Posterior vena cava (tissue), 2 donors: Measurements from ENCODE around the gene FBXL15. TPM values are rescaled to one million over a fixed set of nuclear protein-coding genes. Genes with fewer than 3 reads are reported as not detected.

Experiments
- DNase-seq: peaks from one replicate; pipeline ENCODE4 v3.0.0-alpha.2; 2020; ENCODE audit warnings: low spot score
- intact Hi-C, 2 donors: fragments of 100-400 bp; cut with DNase I; formaldehyde crosslinking; loops; one replicate each; pipeline versions ENCODE4 v1.14.1 to v1.14.2; 2022 to 2023
- total RNA-seq, 2 donors: library from RNA; stranded (reverse); fragmentation: NEBNext Ultra II Directional; extraction: Animal tissue kit (Norgen Biotek cat#: 25700); gene quantifications; one replicate each; pipeline ENCODE4 v1.2.1, GENCODE V29; 2021
- donor health status: DM: yes; HTN: yes; CAD: no.
- donor health status: DM: yes; HTN: yes; CAD: no.

Gene FBXL15
- total RNA-seq, 2 donors from 2014 or later = 10.8 to 12.4 TPM

DNA sequence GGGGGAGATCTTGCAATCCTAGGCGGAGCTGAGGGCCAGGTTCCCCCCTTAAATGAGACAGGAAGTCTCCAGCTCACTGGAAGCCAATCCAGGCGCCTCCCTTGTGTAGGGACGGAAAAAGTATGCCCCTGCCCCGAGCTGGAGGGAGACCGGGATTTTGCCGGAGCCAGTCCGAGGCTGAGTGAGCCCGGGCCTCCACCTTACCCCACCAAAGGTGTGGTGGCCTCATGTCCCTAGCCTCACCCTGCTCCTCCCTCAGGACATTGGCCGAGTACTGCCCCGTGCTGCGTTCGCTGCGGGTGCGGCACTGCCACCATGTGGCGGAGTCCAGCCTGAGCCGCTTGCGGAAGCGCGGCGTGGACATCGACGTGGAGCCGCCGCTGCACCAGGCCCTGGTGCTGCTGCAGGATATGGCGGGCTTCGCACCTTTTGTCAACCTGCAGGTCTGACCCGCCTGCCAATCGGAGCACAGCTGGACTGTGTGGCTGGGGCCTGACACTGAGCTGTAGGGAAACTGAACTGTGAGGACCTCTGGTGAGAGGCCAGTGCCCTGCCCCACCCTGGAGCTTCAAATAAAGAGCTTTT lies 2.0 kb downstream of the FBXL15 start:
- intact Hi-C loops = loop anchor here in 1 of 2 donors (2.0 kb wide), 1 partner anchor 32 kb away; no protein-coding TSS in a partner anchor
- peak; percentile 94 for DNase-seq

DNA sequence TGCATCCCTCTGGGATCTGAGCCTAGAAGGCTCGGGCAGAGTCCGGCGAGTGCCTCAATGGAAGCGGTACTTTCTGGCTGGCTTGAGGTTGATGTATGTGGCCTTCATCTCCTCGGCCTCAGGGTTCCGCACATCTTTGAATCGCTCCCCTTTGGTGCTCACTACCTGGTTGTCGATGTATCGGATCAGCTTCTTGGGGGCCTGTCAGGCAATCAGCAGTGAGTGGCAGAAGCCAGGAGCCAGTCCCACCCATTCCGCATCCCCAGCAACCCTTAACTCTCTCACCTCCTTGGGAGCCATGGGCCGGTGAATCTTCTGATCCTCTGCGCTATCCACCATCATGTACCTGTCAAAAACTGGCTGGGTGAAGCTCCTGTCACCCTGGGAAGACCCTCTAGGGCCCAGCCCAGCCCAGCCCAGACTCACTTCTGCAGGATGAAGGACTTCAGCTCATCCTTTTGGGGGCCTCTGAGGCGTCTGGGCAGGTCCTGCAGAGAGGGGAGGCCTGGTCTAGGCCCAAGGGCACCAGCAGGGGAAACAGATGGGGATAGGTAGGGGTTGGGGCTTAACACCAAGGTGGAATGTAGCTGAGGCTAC lies 2.8 kb downstream of the FBXL15 start:
- DNase-seq = no peak
- intact Hi-C loops = loop anchor here in 1 of 2 donors (2.0 kb wide), 1 partner anchor 31 kb away; no protein-coding TSS in a partner anchor

DNA sequence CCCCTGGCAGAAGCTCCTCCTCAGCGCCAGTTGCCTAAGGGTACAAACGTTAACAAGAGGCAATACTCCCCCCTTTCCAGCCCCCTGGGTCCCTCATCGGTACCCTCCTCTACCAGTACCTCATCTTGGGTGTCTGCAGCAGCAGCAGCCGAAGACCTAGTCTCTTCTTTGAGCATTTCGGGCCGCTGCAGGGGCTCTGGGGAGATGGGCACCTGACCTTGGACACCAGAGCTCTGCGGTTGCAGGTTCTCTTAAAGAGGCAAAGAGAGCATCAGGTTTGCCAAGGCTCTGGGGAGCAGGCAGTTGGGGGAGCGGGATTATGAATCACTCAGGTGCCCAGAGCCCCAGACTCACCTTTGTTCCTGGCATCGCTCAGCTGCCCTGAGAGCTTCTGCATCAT lies 3.5 kb downstream of the FBXL15 start:
- intact Hi-C loops = no loop called here

DNA sequence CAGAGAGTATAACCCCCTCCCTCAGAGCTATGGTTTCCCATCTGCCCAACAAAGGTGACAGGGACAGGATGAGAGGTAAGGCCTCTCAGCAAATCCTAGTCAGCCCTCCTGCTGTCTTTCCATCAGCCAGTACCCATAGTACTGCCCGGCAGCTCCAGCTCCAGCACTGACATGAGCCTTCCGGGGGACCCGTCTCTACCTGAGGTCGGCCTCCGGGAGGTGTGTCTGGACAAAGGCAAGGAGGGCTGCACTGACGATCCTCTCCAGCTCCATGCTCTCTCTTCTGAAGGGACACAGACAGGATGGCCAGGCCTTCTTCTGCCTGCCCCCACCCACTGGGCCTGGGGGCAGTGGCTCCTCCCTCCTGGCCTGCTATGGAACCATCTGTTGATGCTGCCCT lies 4.3 kb downstream of the FBXL15 start:
- intact Hi-C loops = no loop called here
- DNase-seq = no peak

More for the DNA sequence above, 3.5 kb downstream of the FBXL15 start:
- DNase-seq = no peak

DNA sequence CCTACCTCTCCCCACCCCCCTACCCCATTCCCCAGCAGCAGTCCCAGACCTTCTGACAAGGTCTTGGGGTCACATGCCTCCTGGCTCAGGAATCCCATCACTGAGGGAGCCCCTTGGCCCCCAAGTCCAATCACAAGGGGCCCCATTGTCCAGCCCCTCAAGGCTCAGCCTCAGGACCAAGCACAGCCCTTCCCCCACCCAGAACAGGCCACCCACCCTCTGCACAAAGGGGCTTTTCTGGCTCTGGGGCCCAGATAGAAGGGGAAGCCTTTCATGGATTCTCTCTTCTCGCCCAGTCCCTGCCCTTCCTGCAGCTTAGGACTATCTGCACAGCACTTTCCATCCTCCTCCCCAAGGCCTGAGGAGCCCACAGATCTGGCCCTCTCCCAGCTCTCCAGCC lies 4.8 kb downstream of the FBXL15 start:
- no peak for DNase-seq
- intact Hi-C loops = no loop called here

DNA sequence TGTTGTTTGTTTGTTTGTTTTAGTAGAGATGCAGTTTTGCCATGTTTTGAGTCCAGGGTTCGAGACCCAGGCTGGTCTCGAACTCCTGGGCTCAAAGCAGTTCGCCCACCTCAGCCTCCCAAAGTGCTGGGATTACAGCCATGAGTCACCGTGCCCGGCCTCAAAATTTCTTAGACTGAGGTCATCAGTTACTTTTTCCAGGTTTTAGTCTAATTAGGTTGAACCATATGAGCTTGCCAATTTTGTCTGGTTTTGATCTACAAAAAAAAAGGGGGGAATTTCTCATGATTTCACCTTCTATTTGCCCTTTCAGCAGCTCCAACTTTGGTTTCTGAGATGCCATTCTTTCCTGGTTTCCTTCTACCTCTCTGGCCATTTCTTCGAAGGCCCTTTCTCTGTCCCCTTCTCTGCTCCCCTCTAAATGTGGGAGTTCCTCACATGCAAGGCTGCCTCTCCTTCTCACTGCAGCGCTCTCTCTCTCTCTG lies 6.2 kb downstream of the FBXL15 start:
- DNase-seq = no peak
- intact Hi-C loops = no loop called here

DNA sequence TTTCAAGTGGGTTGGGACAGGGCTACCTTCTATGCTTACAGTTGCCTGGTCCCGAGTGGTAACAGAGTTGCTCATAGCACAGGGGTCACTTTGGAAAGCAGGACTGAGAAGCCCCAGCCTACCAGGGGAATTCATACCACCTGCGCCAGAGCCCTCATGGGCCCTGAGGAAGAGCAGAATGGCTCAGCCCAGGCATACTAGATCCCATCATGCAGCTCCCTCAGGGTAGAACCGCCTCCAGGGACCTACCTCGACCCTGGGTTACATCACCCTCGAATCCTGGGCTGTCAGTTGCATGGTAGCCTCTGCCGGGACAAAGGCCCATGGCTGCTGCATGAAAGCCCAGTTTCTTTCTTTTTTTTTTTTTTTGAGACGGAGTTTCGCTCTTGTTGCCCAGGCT lies 8.8 kb downstream of the FBXL15 start:
- intact Hi-C loops = no loop called here
- no peak for DNase-seq

DNA sequence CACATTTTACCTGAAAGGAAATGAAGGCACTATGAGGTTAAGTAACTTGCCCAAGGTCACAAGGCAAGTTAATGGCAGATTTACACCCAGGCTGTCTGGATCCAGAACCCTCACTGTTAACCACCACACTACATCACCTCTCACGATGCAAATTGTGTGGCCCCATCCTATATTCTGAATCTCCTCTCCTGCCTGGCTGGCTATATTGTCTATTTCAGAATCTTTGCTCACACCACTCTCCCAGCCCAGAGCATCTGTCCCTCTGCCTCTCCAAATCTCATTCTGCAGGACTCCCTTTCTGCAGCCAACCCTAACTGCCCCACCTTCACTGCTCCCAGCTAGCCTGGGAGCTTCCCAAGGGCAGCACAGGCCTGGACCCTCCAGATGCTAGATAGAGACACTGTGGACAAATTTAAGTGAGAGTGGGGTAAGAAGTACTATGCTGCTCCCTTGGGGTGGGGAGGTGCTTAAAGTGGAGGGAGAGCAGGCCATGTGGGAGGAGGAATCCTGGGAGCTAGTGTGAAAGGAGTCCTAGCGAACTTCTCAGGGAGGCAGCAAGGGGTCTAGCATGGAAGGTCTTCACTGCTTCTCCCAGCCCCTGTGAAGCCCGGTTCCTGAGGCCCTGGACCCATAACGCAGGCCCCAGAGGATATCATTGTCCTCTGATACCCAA lies 11.0 kb downstream of the FBXL15 start:
- intact Hi-C loops = no loop called here
- no peak for DNase-seq

DNA sequence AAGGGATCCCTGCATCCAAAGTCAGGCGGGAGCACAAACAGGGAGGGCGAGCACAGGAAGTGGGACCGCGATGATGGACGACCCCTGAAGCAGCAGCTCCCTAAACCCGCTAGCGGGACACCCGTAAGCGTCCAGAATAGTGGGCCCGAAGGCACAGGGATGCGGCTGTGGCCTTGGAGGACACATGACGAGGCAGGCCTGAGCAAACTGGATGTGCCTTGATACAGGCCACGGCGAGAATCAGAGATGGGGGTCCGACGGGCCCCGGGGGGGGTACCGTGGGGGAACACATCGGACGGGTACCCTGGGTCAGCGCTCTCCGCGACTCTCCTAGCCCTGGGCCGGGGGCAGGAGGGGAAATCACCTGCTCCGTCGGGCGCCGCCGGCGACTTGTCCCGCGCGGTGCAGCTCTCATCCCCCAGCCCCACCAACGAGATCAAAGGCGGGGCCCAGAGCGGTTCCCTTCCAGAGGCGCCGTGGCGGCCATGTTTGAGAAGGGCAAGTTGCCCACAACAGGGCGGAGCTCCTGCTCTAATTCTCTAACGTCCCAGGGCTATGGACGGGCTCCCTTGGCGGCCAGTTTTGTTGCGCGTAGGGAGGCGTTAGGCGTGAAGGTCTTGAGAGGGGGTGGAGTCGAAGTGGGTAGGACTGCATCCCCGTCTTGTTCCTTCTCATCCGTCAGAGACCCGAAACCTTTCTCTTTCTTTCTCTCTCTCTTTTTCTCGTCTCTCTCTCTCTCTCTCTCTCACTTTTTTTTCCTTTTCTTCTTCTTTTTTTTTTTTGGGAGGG lies 11.7 kb downstream of the FBXL15 start, which contains the start of gene CUEDC2:
Gene CUEDC2 (minus strand): TSS at position 413 of the 789 bp plus-strand sequence. CDS start 7,386 bp downstream, outside the sequence.
- DNase-seq = peak; percentile 99
- intact Hi-C loops = no loop called here

DNA sequence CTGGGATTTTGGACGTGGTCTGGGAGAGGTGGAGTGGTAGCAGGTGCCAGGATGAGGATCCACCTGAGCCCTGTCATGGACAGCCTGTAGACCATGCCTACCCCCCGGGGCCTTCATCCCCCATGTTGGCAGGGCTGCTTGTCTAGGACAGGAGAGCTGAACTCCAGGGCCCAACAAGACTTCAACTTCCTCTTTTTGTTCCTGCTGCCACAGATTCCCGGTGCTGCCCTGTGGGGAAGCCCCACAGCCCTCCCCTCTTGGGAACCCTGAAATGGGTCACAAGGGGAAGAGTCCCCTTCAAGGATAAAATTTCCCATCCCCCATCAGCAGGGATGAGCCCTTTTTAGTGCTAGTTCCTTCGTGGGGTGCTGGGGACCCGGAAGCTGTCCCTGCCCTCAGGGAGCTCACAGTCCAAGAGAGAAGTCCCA lies 13.0 kb downstream of the FBXL15 start:
- intact Hi-C loops = no loop called here
- no peak for DNase-seq

DNA sequence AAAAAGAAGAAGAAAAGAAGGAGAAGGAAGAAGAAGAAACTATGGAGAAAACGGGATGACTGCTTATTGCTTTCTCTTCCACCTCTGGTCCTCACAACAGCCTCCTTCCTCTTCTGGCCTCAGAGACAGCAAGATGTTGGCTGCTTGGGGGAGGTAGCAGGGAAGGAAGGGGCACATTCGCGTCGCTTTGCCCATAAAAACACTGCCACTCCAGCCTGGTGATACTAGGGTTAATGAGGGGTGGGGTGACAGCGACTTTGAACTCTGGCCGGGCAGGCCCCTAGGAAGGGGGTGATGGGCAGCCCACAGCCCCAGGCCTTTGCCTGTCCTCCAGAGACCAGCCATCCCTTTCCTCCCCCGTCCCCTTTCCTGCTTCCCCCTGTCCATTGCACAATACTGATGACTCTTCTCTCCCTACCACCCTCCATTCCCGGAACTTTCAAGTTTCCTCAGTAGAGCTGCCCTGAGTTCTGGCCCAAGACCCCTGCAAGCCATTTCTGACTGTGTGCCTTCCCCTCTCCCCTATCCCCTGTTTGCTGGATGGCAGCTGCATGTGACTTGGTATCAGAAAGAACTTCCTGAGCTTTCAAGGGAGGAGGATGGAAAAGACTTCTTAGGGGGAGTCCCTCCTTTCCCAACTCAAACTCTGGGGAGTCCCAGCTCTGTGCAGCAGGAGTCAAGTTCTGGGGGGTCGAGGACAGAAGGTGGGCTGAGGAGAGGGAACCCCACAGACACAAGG lies 13.9 kb downstream of the FBXL15 start:
- intact Hi-C loops = no loop called here
- DNase-seq = no peak

DNA sequence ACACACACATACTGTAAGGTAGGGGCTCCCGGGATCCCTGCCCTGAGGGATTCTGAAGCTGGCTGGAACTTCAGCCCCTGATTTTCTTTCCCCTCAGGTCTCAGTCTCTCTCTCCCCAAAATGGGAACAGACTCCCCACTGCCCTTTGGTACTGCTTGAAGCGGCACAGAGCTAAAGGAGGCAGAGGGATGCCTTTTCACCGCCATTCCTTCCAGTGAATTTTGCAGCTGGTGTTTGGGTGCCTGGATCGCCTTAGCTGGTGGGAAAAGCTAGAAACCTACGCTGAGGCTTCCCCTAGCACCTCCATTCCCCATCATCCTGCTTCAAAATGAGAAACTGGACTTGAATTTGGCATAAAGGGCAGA lies 14.5 kb downstream of the FBXL15 start:
- DNase-seq = no peak
- intact Hi-C loops = no loop called here

DNA sequence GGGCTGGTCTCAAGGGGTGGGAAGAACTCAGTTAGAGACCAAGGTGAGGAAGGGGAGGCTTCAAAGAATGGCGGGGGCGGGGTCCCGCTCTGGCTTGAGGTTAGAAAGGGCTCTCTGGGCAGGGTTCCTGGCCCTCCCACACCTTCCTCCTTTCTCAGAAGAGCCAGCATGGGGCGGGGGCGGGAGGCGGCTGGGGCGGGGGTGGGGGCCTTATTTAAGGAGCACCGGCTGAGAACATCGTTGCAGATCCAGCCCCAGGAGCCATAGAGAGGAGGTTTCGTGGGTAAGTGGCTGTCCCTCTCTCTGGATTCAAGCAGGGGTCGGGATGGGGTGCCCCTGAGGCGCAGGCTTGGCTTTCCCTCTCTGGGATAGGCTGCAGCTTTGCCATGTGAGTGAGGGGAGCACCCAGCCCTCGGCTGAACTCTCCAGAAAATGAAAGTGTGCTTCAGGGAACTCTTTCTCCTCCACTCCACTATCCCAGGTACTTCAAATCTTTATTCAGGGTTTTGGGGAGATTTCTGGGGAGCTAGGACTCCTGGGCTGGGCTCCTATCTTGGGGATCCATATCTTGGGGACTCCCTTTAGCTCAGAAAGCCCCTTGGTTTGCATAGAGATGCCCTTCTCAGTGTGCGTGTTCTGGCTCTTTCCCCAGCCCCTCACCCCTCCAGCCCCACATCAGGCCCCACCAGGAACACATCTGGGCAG lies 15.0 kb downstream of the FBXL15 start:
- intact Hi-C loops = no loop called here
- no peak for DNase-seq

DNA sequence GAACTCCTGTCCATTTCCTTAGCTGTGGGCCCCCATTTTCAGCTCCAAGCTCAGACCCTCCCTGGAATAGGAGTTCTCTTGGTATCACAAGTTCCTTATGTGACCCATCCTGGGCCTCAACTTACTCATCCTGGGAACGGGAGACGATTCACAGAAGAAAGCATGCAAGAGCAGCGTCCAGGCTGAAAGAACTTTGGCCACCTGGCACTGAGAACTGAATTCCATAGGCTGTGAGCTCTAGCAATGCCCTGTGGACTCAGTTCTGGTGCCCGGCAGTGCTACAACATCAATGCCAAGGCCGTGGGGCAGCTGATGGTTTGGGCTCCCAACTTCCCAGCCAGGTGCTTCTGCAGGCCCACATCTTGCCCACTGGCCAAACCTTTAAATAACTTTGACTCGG lies 15.7 kb downstream of the FBXL15 start:
- DNase-seq = no peak
- intact Hi-C loops = no loop called here

DNA sequence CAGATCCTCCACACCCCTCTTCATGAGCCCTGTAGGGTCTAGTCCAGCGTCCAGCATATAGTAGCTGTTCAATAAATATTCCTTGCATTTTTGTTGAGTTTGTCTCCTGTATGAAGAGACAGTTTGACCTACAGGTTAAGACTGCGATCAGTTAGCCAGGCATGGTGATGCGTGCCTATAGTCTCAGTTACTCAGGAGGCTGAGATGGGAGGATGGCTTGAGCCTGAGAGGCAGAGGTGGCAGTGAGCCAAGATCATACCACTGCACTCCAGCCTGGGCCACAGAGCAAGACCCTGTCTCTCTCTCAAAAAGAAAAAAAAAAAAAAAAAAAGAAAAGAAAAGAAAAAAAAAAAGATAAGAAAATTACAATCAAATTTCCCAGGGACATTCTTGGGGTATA lies 16.9 kb downstream of the FBXL15 start:
- no peak for DNase-seq
- intact Hi-C loops = no loop called here

DNA sequence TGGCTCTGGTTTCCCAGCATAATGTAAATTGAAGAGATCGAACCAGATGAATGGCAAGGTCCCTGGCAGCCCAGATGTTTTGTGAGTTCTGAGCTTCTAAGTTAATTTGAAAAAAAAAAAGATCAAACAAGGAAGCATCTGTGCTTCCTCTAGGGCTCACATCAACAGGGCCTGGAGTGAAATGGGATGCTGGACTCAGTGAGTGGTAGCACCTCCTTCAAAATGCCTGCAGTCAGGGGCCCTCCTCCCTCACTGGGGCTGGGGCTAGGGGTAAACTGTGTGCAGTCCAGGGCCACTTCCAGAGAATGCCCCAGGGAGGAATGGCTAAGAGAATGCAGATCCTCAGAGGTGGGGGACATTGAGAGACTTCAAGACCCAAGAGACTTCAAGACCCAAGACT lies 17.7 kb downstream of the FBXL15 start:
- intact Hi-C loops = no loop called here
- no peak for DNase-seq

DNA sequence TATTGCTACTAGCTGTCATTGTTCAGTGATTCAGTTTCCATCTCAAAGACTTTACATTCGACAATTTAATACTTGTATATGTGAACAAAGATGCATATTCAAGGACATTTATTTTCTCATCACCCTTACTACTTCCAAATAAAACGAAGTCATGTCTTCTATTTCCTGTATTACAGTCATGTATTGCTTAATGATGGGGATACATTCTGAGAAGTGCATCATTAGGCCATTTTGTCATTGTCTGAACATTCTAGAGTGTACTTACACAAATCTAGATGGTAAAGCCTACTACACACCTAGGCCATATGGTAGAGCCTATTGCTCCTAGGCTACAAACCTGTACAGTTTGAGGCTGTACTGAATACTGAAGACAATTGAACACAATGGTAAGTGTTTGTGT lies 24.2 kb downstream of the FBXL15 start:
- intact Hi-C loops = no loop called here

DNA sequence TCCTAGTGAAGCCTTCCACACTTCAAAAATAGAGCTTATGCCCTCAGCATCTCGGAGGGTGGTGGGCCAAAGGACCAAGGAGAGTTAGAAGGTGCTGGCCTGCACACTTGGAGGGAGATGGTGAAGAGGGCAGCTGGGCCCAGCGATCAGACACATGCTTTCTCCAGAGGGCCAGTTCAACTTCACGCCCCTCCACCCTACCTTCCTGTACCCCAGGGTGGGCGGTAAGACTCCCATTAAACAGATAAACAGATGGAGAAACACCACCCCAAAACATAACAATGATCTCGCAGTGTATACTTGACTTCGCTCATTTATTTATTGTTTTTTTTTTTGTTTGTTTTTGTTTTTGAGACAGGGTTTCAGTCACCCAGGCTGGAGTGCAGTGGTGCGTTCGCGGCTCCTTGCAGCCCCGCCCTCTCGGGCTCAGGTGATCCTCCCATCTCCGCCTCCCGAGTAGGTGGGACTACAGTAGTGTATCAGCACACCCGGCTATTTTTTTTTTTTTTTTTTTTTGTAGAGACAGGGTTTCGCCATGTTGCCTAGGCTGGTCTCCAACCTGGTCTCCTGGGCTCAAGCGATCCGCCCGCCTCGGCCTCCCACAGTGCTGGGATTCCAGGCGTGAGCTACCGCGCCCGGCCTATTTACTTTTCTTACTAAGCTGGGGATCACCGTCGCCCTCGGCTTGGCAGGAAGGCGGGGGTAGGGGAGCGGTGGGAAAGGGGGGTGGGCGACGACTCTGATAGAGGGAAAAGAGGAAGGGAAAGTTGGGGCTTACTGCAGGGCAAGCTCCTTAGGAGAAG lies 28.9 kb downstream of the FBXL15 start:
- intact Hi-C loops = no loop called here
- no peak for DNase-seq

More for the DNA sequence above, 24.2 kb downstream of the FBXL15 start:
- DNase-seq = no peak
